Stimulated activated CD4-positive, alpha-beta T cell treated with anti-CD3 and anti-CD28 coated beads, Interleukin-4, amount 100 ng/mL, for 24 hours (primary cell): Measurements from ENCODE around the gene KRTAP10-1.
"Not testable (repeated sequence)": the region's sequence is repeated elsewhere in the genome, so short reads cannot be mapped to it uniquely, and the experiment has no call there.

Source experiments
- DNase-seq: peaks from one replicate; pipeline ENCODE4 v3.0.0-alpha.2; 2020

KRTAP10-1 gene

DNA sequence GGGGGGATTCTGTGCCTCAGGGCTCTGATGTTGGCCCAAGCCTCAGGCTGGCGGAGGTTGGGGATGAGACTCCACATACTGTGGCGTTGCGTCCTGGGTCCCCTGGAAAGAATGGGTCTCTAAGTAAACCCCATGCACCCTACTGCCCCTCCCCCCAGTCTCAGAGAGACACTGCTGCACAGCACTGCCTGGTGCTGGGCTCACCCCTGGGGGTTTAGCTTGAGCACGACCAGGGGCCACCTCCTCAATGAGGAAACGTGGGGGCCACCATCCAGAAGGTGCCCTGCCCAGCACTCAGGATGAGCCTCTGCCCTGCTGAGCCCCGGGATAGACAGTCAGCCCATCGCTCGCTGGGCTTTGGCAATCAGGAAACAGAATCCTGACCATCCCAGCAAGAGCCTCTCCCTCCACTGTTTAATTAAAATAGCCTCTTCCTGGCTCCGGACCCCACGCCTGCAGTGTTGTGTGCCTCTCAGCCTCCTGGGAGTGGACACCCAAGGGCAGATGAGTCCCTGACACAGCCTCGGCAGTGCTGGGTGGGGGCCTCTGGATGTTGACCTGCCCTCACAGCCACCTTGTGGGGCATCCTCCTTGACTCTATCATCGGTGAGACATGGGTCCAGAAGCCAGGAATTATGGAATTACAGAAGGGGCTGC is 30.0 kb upstream of the KRTAP10-1 start:
- DNase-seq, result no peak

DNA sequence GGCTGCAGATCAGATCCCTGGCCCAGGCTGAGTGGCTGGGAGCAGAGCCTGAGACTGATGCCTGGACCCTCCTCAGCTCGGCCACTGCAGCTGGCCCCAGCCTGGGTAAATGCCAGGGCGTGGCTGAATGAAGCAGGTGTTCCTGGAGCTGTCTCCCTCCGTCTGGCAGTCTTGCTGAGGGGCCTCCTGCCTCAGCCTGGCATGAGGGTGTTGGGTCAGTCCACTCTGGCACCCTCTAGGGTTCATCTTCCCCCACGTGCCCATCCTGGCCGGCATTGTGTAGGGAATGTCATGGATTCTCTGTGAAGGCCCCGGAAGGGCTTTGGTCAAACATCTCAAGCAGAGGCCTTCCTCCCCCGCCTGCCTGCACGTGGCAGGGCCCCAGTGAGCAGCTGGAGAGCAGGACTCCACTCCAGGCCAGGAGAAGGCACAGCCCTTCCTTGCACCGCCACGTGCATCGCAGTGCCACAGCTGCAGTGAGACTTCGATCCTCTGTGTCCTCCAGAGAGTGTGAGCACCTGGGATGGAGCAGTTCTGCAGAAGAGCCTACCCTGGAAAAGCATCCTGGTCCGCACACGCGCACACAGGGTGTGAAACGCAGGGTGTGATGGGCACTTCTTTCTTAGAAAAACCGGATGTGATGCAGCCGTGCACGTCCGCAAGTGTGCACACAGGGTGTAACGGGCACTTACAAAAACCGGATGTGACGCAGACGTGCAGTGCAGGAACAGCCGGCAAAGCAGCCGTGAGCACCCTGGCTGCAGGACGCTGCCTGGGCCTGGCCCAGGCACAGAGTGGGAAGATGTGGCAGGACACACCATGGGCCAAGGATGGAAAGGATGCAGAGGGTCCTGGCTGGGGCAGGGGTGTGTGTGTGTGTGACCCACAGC is 28.9 kb upstream of the KRTAP10-1 start:
- DNase-seq, result no peak

DNA sequence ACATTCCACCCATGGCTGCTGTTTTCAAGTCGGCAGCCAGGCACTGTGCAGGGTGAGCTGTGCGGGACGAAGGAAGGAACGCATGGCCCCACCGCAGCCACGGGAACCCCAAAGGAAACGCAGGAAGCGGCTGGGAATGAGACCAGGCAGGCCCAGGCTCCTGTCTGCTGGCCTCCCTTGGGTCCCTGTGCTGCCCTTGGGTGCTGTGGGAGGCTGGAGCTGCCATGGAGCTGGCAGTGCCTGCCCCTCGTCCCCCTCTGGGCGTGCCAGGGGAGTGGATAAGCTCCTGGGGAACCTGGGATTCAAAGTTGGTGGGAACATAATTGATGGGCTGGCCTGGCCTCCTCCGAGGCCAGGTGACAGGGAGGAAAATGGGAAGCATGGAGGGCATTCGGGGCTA is 28.3 kb upstream of the KRTAP10-1 start:
- DNase-seq, result no peak

DNA sequence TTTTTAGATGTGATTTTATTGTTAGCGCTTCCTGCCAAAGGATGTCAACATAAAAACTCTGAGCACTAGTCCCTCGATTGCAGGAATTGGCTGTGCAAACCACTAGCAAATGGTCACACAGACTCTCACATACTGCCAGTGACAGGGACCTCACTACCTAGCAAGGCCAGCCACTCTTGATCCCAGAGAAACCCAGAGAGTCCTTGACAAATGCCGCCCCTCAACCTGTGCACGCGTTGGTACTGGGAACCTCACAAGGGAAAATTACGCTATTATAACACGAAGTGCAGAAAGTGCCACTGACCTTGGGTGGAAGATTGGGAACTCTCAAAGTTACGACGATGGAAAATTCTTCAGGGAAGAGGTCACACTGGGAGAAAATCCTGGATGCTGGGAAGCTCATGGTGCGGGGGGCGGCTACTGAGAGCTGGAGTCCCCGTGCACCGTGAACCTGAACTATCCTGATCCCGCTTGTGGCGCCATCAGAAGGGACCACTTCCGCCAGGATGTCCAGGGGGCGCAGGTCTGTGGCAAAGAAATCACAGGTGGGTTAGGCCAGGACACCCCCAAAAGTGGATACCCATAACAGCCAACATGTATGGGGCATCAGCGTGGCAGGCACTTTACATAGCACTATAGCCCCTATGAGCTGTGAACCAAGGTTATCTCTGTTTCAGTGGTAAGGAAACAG is 27.6 kb upstream of the KRTAP10-1 start:
- DNase-seq, result no peak

DNA sequence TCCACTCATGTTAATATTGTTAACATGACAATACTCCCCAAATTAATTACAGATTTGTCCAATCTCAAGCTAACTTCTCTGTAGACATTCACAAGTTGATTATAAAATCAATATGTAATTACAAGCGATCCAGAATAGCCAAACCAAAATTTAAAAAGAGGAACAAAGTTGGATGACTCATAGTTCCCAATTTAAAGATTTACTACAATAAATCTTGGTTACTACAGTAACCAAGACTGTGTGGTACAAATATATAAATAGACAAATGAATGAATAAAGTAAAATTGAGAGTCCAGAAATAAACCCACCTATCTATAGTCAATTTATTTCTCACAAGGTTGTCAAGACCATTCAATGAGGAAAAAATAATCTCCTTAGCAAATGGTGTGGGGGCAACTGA is 26.4 kb upstream of the KRTAP10-1 start:
- no peak for DNase-seq

DNA sequence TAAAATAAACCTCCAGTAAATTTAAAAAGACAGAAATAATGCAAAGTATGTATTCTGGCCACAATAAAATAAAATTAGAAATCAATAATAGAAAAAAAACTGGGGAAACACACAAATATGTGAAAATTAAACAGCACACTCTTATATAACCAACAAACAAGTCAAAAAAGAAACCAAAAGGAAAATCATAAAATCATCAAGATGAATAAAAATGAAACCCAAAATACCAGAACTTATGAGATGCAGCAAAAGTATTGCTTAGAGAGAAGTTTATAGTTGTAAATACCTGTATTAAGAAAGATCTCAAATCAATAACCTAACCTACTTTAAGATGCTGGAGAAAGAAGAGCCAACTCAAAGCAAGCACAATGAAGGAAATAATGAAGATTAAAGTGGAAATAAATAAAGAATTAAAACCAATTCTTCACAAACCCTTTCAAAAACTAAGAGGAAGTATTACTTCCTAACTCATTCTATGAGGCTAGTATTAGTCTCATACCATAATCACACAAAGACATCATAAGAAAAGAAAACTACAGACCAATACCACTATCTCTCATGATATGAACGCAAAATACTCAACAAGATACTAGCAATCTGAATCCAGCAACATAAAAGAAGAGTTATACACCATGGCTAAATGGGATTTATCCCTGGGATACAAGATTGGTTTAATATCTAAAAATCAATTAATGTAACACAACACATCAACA is 25.0 kb upstream of the KRTAP10-1 start:
- DNase-seq, result no peak

DNA sequence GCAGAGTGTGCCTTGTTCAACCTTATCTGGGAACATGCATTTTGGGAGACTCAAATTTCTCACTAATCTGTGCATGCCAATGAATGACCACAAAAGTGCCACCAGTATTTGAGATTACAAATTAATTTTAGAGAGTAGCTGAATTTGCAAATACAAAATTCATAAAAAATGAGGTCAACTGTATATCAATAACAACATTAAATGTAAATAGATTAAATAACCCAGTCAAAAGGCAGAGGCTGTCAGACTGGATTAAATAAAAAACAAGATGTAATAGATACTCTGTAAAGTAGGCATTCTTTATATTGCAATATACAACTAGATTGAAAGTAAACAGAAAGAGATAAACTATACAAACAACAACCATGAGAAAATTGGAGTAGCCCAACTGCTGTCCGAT is 24.1 kb upstream of the KRTAP10-1 start:
- DNase-seq, result no peak

DNA sequence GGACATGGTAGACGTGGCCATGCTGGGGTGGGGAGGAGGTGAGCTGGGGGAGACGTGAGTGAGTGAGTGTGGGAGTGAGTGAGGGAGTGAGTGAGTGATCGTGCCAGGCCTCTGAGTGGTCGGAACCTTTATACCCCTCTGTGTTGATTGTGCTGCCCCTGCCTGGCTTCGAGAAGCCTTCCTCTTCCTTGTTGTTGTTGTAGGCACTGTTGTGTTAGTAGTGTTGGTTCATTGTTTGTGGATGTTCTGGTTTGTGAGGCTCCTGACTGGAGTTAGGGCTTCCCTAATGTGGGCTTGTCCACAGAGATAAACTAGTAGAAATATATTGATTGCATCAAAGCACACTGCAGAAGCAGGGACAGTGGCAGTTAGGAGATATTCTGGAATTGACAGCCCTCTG is 18.7 kb upstream of the KRTAP10-1 start, which contains the start of gene KRTAP10-3:
TSS of gene KRTAP10-3 (minus strand) at position 101 of the 400 bp plus-strand sequence. CDS start at position 21, 80 bp downstream.
- DNase-seq, result no peak

DNA sequence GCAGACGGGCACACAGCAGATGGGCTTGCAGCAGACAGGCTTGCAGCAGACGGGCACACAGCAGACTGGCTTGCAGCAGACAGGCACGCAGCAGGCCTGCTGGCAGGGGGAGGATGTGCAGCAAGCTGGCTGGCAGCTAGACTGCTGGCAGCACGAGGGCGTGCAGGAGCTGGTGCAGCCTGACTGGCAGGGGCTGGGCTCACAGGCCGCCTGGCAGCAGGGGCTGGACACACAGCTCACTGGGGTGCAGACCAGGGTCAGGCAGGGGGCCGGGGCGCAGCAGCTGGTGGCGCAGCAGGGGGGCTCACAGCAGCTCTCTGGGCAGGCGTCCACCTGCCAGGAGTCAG is 18.3 kb upstream of the KRTAP10-1 start:
- DNase-seq, result not testable (repeated sequence)

DNA sequence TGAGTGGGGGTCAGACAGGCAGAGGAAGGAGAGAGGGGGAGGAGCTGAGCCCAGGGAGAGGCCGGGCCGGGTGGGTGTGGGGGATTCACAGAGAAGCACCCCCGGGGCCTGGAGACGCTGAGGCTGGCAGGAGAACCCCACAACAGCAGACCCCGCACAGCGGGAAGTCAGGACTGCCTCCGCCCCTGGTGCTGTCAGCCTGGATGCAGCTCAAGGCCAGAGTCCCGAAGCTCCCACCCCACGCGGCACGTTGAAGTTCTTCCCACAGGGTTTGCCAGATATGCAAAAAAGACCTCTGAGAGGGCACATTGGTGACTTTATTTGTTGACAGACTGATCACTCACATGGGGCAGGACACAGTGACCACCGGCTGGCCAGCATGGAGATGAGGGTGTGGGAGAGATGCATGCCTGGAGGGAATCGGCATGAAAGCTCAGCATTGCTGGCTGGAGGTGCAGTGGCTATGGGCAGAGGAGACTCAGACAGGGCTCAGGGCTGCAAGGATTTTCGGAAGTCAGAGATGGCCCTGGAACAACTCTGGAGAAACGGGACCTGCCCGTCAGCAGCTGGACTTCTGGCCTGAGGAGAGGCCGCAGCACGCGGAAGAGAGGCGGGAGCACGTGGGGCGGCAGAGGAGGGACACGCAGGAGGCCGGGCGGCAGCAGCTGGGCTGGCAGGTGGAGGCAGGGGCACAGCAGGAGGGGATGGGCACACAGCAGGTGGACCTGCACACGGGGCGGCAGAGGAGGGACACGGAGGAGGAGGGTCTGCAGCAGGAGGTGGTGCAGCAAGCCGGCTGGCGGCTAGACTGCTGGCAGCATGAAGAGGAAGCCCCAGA is 17.7 kb upstream of the KRTAP10-1 start:
- no peak for DNase-seq

DNA sequence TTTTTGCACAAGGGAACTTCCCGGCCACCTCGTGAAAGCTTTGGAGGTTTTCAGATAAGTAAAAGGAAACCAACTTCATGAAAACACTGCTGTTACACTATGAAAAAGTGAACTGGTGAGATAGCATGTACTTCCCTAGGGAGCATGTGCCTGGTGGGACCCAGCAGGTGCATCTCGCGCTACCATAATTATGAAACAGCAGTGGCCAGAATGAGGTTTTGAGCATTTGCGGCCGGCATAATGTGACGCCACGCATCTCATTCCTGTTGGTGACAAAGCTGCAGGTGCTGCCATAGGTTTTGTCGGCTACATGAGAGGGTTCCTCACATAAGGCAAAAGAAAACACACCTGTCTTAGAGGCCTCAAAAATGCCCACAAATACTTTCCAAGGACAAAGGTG is 16.9 kb upstream of the KRTAP10-1 start:
- no peak for DNase-seq

DNA sequence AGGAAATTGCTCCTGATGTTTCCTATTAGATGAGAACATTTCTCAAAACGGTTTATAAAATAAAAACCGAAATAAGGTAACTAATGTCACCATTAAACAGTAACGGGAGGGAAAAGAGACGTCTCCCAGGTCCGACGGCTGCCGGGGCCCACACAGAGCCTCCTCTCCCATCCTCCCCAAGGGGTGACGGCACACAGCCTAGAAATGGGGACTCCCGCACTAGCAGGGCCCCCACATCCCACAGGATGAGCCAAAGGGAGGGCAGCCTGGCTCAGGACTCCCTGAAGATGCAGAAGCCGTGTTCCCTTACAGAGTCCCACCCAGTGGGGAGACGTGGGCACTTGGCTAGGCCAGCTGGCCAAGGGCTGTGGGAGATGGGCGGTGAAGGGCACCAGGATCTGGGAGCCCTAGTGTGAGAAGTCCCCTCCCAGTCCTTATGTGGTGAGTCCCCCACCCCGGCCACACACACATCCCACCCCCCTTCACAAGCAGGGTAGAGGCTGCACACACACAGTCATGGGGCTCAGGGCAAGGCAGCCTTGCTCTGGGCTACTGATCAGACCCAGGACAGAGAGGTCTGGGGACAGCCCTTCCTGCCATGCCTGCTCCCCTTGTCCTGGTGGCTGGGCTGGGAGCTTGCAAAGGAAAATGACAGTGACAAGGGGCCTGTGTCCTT is 15.3 kb upstream of the KRTAP10-1 start:
- DNase-seq, result no peak

DNA sequence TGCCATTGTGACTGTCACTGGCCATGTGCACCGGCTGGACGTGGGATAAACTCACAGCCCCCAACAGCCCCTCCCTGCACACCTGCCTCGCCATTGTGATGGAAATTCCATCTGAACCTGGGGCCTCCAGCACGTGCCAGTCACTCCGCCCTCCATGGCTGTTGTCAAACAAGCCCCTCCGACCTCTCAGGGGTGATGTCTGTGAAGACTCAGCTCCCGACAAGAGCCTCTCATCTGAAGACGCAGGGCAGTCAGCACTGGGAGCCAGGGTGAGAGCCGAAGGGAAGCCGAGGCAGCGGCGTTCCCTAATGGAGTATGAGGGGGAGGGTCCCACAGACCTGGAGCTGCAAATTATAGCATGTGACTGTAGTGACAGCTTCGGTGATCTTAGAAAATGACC is 12.7 kb upstream of the KRTAP10-1 start:
- DNase-seq, result no peak

DNA sequence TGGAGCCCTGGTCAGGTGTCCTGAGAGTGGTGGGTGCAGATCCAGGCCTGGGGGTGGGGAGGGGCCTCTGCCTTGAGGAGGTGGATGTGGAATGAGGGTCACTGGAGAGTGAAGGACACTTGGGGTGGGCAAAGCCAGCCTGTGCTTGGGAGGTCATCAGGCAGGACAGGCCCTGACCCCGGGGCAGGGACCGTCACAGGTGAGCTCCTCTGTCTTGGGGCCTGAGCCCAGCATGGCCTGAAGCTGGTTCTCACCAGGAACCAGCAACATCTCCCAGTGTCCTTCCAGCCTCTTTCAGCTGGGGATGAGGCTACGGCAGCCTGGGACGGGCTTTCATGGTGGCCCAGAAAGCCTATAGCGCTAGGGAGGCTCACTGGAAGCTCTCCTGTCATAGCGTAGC is 12.1 kb upstream of the KRTAP10-1 start:
- no peak for DNase-seq

DNA sequence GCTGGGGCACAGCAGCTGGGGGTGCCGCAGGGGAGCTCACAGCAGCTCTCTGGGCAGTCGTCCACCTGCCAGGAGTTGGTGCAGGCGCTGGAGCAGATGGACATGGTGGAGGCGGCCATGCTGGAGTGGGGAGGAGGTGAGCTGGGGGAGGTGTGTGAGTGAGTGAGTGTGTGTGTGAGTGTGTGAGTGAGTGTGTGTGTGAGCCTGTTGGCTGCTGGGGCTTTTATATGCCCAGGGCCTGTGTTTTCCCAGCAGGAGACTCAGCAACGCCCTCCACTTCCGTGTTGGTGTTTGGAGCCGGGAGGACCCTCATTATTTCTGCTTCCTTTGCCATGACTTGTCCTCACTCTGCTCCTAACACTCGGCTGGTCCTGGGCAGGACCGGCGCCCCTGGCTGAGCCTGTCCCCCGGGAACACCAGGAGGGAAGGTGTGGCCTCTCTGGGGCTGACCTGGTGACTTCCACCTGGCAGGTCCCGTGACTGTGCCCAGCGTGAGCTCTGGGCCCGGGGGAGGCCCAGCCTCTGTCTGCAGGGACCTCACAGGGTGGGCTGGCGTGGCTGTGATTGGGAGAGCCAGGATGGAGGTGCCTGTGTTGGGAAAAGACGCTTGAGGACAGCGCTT is 11.5 kb upstream of the KRTAP10-1 start, which contains the start of gene KRTAP10-2:
TSS of gene KRTAP10-2 (minus strand) at position 166 of the 622 bp plus-strand sequence. CDS start at position 119, 47 bp downstream.
- no peak for DNase-seq

DNA sequence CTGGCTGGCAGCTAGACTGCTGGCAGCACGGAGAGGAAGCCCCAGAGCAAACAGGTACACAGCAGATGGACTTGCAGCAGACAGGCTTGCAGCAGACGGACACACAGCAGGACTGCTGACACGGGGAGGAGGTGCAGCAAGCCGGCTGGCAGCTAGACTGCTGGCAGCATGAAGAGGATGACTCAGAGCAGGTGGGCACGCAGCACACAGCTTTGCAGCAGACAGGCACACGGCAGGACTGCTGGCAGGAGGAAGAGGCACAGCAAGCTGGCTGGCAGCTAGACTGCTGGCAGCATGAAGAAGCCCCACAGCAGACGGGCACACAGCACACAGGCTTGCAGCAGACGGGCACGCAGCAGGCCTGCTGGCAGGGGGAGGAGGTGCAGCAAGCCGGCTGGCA is 10.8 kb upstream of the KRTAP10-1 start:
- no peak for DNase-seq

DNA sequence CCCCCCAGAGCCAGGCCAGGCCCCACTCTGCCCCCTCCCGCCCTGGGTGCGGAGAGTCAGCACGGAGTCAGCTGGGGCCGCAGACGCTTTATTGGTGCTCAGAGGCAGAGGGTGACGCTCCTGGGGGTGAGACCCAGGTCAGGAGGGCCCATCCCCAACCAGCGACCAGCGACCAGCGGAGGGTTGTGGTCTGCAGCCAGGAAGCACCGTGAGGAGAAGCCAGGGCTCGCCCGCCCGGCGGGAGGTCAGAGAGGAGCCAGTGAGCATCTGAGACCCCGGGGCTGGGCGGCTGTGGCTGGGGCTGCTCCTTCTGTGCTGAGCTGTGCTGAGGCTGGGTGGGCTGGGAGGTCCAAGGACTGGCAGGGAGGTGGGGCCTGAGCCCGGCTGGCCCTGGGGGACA is 10.3 kb upstream of the KRTAP10-1 start:
- DNase-seq, result not testable (repeated sequence)

DNA sequence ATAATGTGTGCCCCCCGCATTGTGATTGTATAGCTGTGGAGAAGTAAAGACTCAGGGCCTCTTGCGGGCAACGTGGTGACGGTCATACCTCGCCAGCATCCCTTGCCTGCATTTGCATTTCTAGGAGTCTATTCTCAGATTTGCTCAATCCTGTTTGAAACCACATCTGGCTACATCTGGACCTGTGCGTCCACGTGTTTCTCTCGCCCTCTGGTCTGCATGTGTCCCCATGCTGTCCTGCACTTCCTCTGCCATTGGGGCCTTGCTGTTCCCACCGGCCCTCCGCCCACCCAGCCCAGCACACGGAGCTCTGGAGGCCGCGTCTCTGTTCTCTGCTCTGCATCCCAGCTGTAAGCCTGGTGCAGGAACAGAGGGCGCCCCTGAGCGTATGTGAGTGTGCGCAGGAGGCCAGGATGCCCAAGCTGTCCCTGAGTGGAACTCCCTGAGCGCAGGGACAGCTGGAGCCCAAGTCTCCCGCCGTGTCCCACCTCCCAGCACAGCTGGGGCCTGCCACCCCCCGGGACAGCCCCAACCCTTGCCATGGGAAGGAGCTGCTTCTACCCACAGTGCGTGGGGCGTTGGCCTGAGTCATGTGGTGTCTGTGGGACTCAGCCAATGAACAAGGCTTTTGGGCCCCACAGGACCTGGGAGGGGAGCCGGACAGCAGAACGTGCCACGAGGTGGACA is 9.7 kb upstream of the KRTAP10-1 start:
- DNase-seq, result no peak

DNA sequence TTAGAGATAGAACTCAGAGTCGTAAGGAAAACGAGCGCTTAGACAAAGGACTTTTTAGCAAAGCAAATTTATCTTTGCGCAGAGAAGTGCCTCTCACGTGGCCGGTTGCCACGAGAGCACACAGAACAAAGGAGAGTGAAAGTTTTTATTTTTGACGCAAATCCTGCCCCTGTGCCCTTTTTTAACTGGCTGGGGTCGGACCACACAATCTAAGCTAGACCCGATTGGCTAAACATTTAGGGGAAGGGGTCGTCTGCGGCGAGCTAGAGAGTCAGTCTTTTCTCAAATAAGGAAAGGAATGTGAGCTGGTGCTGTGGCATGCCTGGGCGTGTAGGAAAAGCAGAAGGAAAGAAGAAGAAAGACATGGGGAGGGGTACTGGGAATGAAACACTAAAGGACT is 8.9 kb upstream of the KRTAP10-1 start:
- no peak for DNase-seq

DNA sequence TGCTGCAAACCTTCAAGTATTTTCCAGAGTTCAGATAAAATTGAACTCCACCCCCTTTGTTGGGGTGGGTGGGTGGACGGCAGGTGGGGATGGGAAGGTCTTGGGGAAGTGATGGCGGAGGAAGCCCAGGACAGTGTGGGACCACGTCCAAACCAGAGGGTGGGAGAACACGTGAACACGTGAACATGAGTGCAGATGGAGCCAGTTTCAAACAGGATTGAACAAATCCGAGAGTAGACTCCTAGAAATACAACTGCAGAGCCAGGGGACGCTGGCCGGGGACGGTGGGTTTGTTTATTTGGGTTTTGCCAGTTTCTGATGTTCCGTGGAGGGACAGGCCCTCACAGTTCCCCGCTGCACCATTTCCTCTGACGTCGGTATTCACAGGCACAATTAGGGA is 8.4 kb upstream of the KRTAP10-1 start:
- DNase-seq, result no peak
